Small intestine (tissue), 7 donors: ENCODE data around the gene SOHLH1. TPM values are rescaled to one million over a fixed set of nuclear protein-coding genes. Genes with fewer than 3 reads are reported as not detected.

Experiments used
- DNase-seq, 2 donors: peaks; one replicate each; pipeline versions ENCODE4 v3.0.0 to v3.0.0-alpha.2; 2013
- FAIRE-seq: peaks from 2 replicates; lab custom pipeline; 2012; peaks lifted over from hg19 to GRCh38; lab: Jason Lieb, UNC
- H3K27ac ChIP-seq, 3 donors: one replicate each; pipeline ENCODE4 v1.5.1; 2013; ENCODE audit warnings: low read length in 2 of 3, mild to moderate bottlenecking in 2 of 3, control low read depth in 1 of 3, inconsistent platforms in 1 of 3, low read depth in 1 of 3, moderate library complexity in 1 of 3
- H3K27me3 ChIP-seq, 3 donors: one replicate each; pipeline ENCODE4 v1.6.1; 2013; ENCODE audit warnings: low read length in 3 of 3, inconsistent platforms in 1 of 3; ENCODE audit not compliant: control insufficient read depth in 3 of 3, insufficient read depth in 3 of 3
- H3K36me3 ChIP-seq, 3 donors: one replicate each; pipeline ENCODE4 v1.6.1; 2013; ENCODE audit warnings: low read length in 3 of 3, inconsistent platforms in 1 of 3, low read depth in 1 of 3, mild to moderate bottlenecking in 1 of 3, moderate library complexity in 1 of 3; ENCODE audit not compliant: control insufficient read depth in 3 of 3, insufficient read depth in 2 of 3
- H3K4me1 ChIP-seq, 3 donors: one replicate each; pipeline ENCODE4 v1.6.1; 2013; ENCODE audit warnings: low read length in 2 of 3, inconsistent platforms in 1 of 3, low read depth in 1 of 3, mild to moderate bottlenecking in 1 of 3, moderate library complexity in 1 of 3; ENCODE audit not compliant: control insufficient read depth in 3 of 3, insufficient read depth in 2 of 3
- H3K4me3 ChIP-seq, 3 donors: one replicate each; pipeline ENCODE4 v1.5.1; 2013; ENCODE audit warnings: low read length in 3 of 3, control low read depth in 1 of 3, inconsistent platforms in 1 of 3, low read depth in 1 of 3, mild to moderate bottlenecking in 1 of 3, moderate library complexity in 1 of 3
- H3K9me3 ChIP-seq, 2 donors: one replicate each; pipeline ENCODE4 v1.6.1; 2013; ENCODE audit warnings: low read depth in 1 of 2, low read length in 1 of 2; ENCODE audit not compliant: control insufficient read depth in 2 of 2, insufficient read depth in 1 of 2
- WGBS, 3 donors: extraction: QIAGEN DNeasy Blood & Tissue Kit; methylation state at CpG; one replicate each; pipeline ENCODE4 v1.1.7; 2013; 5-methylcytosine and 5-hydroxymethylcytosine counted together
- polyA plus RNA-seq, 4 donors: library from polyadenylated mRNA; stranded (reverse) in 3 of 4; unstranded in 1 of 4; fragments of 200-250 nt in 3 of 4; fragments of 120-200 nt in 1 of 4; gene quantifications; one replicate each; pipeline versions ENCODE4 v1.2.1 to v1.2.3, GENCODE V29; 2013
- donor health status: healthy with polysubstance abuse.
- donor health status: control.
- donor health status: control.
- donor health status: Bipolar disorder and iron deficiency.
- donor health status: healthy.

SOHLH1 gene
- polyA plus RNA-seq, 4 donors, result not detected

- FAIRE-seq, result no peak
- whole genome bisulfite sequencing, 3 donors, result 21 to 24% (median 21%) methylated on average over 29 to 40 of the region's 40 CpGs
- H3K4me1 ChIP-seq, result no peaks in the 10 kb centered on the region
- H3K9me3 ChIP-seq, result no peaks in the 10 kb centered on the region
- peaks cover 0 to 6% (median 3%) of the 10 kb centered on the region in 3 donors for H3K27me3 ChIP-seq
- no peak overlapping the region for H3K4me3 ChIP-seq
- no peak overlapping the region for H3K27ac ChIP-seq
- DNase-seq, result no peak
- no peaks in the 10 kb centered on the region for H3K36me3 ChIP-seq
Observed at GRCh38 chr9:135701067-135701958, 2.0 kb upstream of the SOHLH1 start.

GRCh38 chr9:135700525-135700924 lies 1.2 kb upstream of the SOHLH1 start:
- 21 to 58% (median 31%) methylated on average over 15 of the region's 15 CpGs for WGBS, 3 donors
- peaks cover 0 to 6% (median 3%) of the 10 kb centered on the region in 3 donors for H3K27me3 ChIP-seq
- FAIRE-seq, result no peak

DNA sequence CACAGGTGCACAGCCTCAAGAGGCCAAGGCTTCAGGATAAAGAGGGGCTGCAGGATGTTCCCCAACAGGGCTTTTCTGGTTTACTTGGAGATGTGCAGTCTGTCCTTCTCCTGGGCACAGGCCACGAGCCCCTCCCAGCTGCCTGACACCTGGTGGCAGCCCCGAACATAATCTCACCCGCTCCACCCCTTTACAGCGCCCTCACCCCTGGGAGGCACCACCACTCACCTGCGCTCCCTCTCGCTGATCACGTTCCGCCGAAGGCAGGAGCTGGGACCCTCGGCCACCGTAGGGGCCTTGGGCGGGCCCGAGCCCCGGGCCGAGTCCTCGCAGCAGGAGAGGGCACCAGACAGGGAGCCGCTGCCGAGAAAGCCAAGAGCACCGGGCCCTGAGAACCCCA lies 514 bp downstream of the SOHLH1 start:
- Histone ChIP-seq H3K27me3 (peaks cover 0 to 3% (median under 1%) of the 10 kb centered on the region in 3 donors), H3K4me3 (no peak overlapping the region), H3K27ac (no peak overlapping the region), H3K9me3 (no peaks in the 10 kb centered on the region), H3K4me1 (no peaks in the 10 kb centered on the region), H3K36me3 (no peaks in the 10 kb centered on the region)
- FAIRE-seq (no peak), DNase-seq (no peak)
- 40 to 64% (median 58%) methylated on average over 17 to 19 of the region's 19 CpGs for WGBS, 3 donors

More at GRCh38 chr9:135700525-135700924, 1.2 kb upstream of the SOHLH1 start:
- no peaks in the 10 kb centered on the region for H3K9me3 ChIP-seq
- no peaks in the 10 kb centered on the region for H3K4me1 ChIP-seq
- H3K4me3 ChIP-seq, result no peak overlapping the region
- peak in 1 of 2 donors; percentile 11 for DNase-seq
- H3K27ac ChIP-seq, result no peak overlapping the region
- H3K36me3 ChIP-seq, result no peaks in the 10 kb centered on the region

GRCh38 chr9:135698236-135698635 lies 1.0 kb downstream of the SOHLH1 start:
- no peak overlapping the region for H3K27ac ChIP-seq
- DNase-seq (no peak), FAIRE-seq (no peak)
- H3K27me3 ChIP-seq, result peaks cover 0 to 3% (median 0%) of the 10 kb centered on the region in 3 donors
- H3K4me1 ChIP-seq, result no peaks in the 10 kb centered on the region
- H3K4me3 ChIP-seq, result no peak overlapping the region
- 68 to 80% (median 76%) methylated on average over 20 to 21 of the region's 21 CpGs for WGBS, 3 donors
- H3K36me3 ChIP-seq, result no peaks in the 10 kb centered on the region
- no peaks in the 10 kb centered on the region for H3K9me3 ChIP-seq

DNA sequence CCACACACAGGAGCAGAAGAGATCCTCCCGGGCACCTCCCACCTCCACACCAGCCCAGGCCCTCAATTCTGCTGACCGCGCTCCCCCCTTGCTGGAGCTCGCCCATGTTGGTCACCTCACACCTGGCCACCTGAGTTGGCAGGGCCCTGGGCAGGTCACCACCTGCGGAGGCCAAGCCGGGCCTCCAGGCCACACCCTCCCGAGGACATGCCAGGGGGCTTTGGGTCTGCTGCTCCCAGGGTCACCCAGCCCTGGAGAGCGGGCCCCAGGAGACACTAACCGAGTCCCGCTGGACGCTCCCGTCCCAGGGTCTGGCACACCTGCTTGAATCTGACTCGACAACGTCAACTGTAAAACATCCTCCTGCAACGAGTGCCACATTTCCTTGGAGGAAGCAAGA lies 2.1 kb downstream of the SOHLH1 start:
- no peaks in the 10 kb centered on the region for H3K27me3 ChIP-seq
- H3K36me3 ChIP-seq, result no peaks in the 10 kb centered on the region
- H3K4me3 ChIP-seq, result no peak overlapping the region
- WGBS, 3 donors, result 71 to 76% (median 72%) methylated on average over 15 of the region's 15 CpGs
- no peaks in the 10 kb centered on the region for H3K4me1 ChIP-seq
- FAIRE-seq (no peak), DNase-seq (no peak)
- H3K27ac ChIP-seq, result no peak overlapping the region
- no peaks in the 10 kb centered on the region for H3K9me3 ChIP-seq

DNA sequence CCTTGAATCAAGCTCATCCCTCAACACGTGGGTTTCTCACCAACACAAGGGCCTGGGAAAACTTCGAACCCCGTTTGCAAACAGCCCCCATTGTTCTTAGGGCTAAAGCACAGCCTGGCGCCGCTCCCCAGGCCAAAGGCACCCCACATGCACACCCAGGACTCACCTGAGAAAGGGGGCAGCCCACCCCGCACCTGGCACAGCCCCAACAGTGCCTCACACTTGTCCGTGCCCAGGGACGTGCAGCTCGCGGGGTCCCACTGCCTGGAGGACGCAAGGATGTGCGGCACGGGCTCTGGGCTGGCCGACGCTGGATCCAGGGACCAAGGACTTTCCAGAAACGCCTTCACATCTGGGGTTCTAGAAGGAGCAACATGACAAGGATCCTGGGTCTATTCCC lies 2.8 kb downstream of the SOHLH1 start:
- Histone ChIP-seq H3K27ac (no peak overlapping the region), H3K36me3 (no peaks in the 10 kb centered on the region), H3K27me3 (no peaks in the 10 kb centered on the region), H3K4me1 (no peaks in the 10 kb centered on the region), H3K9me3 (no peaks in the 10 kb centered on the region), H3K4me3 (no peak overlapping the region)
- FAIRE-seq (no peak), DNase-seq (no peak)
- 59 to 78% (median 72%) methylated on average over 16 of the region's 16 CpGs for WGBS, 3 donors

DNA sequence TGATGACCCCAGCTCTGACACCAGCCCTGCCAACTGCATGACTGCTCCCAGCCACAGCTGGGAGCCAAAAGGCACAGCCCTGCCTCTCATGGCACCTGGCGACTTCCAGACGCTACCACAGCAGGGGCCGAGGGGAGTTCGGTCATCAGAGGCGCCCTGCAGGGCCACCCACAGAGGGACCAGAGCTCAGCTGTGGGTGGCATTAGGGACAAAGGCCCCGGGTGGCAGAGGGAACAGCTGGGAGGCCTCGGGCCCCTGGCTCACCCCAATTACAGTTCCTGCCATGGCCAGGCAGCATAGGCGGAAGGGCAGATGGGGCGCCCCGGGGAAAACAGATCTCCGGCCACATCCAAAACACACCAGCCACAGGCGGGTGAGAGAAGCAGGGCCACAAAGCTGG lies 3.6 kb downstream of the SOHLH1 start:
- H3K4me3 ChIP-seq, result no peak overlapping the region
- H3K36me3 ChIP-seq, result no peaks in the 10 kb centered on the region
- H3K4me1 ChIP-seq, result no peaks in the 10 kb centered on the region
- H3K9me3 ChIP-seq, result no peaks in the 10 kb centered on the region
- no peaks in the 10 kb centered on the region for H3K27me3 ChIP-seq
- WGBS, 3 donors, result 71 to 83% (median 78%) methylated on average over 12 of the region's 12 CpGs
- DNase-seq (no peak), FAIRE-seq (no peak)
- H3K27ac ChIP-seq, result no peak overlapping the region

GRCh38 chr9:135695036-135695435 lies 4.2 kb downstream of the SOHLH1 start:
- 67 to 86% (median 77%) methylated on average over 15 to 16 of the region's 16 CpGs for WGBS, 3 donors
- Histone ChIP-seq H3K27ac (no peak overlapping the region), H3K9me3 (no peaks in the 10 kb centered on the region), H3K36me3 (no peaks in the 10 kb centered on the region), H3K27me3 (no peaks in the 10 kb centered on the region), H3K4me1 (no peaks in the 10 kb centered on the region), H3K4me3 (no peak overlapping the region)
- DNase-seq, result no peak
- FAIRE-seq, result no peak
